Activated naive CD8-positive, alpha-beta T cell treated with anti-CD3 and anti-CD28 coated beads, Interleukin-2, amount 50 U/mL, for 24 hours (primary cell): ENCODE data around the gene SLC17A4.

Experiments used
- ATAC-seq: fragments of 150-1000 bp; cut with Tn5 transposase; one replicate; pipeline ENCODE4 v1.10.0; 2021
- DNase-seq: peaks from one replicate; pipeline ENCODE4 v3.0.0; 2021
- H3K27ac Mint-ChIP-seq: one replicate; pipeline ENCODE4 v1.8.0; 2021; ENCODE audit warnings: mild to moderate bottlenecking, mixed read lengths
- H3K27me3 Mint-ChIP-seq: one replicate; pipeline ENCODE4 v1.8.0; 2021; ENCODE audit warnings: mixed read lengths
- H3K36me3 Mint-ChIP-seq: one replicate; pipeline ENCODE4 v1.8.0; 2021; ENCODE audit warnings: low read depth, mixed read lengths
- H3K4me1 Mint-ChIP-seq: one replicate; pipeline ENCODE4 v1.8.0; 2021; ENCODE audit warnings: mixed read lengths
- H3K4me3 Mint-ChIP-seq: one replicate; pipeline ENCODE4 v1.8.0; 2021; ENCODE audit warnings: mild to moderate bottlenecking, moderate library complexity, mixed read lengths
- H3K9me3 Mint-ChIP-seq: one replicate; pipeline ENCODE4 v1.8.0; 2021; ENCODE audit warnings: mixed read lengths

SLC17A4 gene

GRCh38 chr6:25754535-25754934, at the start of gene SLC17A4:
TSS of gene SLC17A4 (plus strand) at chr6:25754742. CDS start at chr6:25761963, 7,221 bp downstream.
- no peak within 1 kb of the TSS for H3K27ac Mint-ChIP-seq
- no peak within 1 kb of the TSS for H3K4me3 Mint-ChIP-seq
- no peak for ATAC-seq
- no peaks in the 10 kb centered on the region for H3K4me1 Mint-ChIP-seq
- H3K36me3 Mint-ChIP-seq = no peaks in the 10 kb centered on the region
- peaks cover 5% of the 10 kb centered on the region for H3K27me3 Mint-ChIP-seq
- no peak for DNase-seq
- H3K9me3 Mint-ChIP-seq = no peaks in the 10 kb centered on the region

DNA sequence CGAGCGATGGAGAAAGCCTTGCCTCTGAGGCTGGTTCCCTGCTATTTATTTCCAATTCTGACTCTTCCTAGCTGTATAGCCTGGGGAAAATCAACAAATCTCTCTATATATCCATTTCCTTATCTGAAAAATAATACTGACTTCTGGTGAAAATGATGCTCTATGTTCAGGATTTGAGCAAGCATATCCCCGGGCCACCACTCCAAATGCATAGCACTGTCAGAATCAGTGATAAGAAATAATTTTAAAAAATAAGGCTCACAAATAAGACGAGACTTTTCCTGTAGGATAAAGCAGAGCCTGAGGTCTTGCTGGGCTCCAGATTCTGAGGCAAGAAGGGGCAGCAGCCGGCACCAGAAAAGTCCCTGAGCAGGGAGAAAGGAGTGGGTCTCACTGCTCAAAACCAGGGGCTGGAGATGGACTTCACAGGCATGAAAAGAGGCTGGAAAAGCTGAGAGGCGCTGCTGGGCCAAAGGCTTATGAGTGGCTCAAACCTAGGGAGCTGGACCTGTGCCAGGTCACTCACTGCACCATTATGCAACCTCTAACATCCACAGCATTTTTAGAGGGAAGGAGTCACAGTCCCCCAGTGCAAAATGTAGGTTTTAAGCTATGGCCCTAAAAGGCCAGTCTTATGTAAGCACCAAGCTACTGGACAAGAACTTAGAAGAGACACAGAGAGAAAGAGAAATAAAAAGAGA, 48.1 kb upstream of the SLC17A4 start:
- ATAC-seq (no peak), DNase-seq (no peak)
- H3K27me3 Mint-ChIP-seq = peaks cover 15% of the 10 kb centered on the region
- no peaks in the 10 kb centered on the region for H3K4me1 Mint-ChIP-seq
- no peaks in the 10 kb centered on the region for H3K9me3 Mint-ChIP-seq
- no peak overlapping the region for H3K27ac Mint-ChIP-seq
- no peak overlapping the region for H3K4me3 Mint-ChIP-seq
- H3K36me3 Mint-ChIP-seq = no peaks in the 10 kb centered on the region

DNA sequence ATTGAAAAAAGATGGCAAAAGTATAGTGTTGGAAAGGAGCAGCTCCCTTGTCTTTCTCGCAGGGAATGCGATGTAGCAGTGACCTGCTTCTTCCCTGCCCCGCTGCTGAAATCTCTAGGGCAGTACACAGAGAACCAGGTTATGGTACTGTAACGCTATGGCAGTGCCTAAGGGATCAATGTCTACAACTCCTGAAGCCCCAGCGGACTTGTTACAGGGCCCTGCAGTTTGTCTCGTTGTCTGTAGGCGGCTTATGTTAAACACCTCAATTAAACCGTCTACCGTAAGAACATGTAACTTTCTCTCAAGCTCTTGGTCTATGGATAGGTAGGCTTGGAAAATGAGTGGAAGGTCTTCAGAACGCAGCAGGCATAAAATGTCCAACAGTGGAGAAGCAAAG, 44.8 kb upstream of the SLC17A4 start:
- H3K4me1 Mint-ChIP-seq = no peaks in the 10 kb centered on the region
- H3K4me3 Mint-ChIP-seq = no peak overlapping the region
- DNase-seq = no peak
- ATAC-seq = no peak
- H3K9me3 Mint-ChIP-seq = no peaks in the 10 kb centered on the region
- no peaks in the 10 kb centered on the region for H3K36me3 Mint-ChIP-seq
- H3K27me3 Mint-ChIP-seq = peaks cover 11% of the 10 kb centered on the region
- H3K27ac Mint-ChIP-seq = no peak overlapping the region

- ATAC-seq = no peak
- no peaks in the 10 kb centered on the region for H3K36me3 Mint-ChIP-seq
- H3K4me1 Mint-ChIP-seq = no peaks in the 10 kb centered on the region
- no peak overlapping the region for H3K4me3 Mint-ChIP-seq
- no peaks in the 10 kb centered on the region for H3K9me3 Mint-ChIP-seq
- DNase-seq = no peak
- H3K27ac Mint-ChIP-seq = no peak overlapping the region
- peaks cover 11% of the 10 kb centered on the region for H3K27me3 Mint-ChIP-seq
These were observed 44.3 kb upstream of the SLC17A4 start for GRCh38 chr6:25710287-25710686.

DNA sequence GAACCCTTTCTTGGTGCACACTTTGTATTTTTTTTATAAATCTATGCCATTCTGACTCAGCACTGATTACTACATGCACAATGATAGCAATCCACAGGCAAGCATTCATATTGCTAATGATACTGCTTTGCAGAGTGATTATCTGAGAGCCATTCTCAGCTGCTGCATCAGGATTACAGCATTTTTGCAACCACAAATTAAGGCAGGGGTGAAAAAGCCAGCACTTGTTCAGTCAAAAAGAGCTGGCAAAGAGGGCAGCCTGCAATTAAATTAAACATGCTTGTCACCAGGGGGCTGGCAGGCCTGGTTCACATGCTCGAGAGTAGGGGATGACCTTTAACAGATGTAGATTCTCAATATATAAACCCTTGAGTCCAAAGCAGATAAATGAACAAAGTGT, 40.7 kb upstream of the SLC17A4 start:
- H3K4me3 Mint-ChIP-seq = no peak overlapping the region
- H3K27me3 Mint-ChIP-seq = peaks cover 2% of the 10 kb centered on the region
- H3K4me1 Mint-ChIP-seq = no peaks in the 10 kb centered on the region
- DNase-seq (no peak), ATAC-seq (no peak)
- H3K36me3 Mint-ChIP-seq = no peaks in the 10 kb centered on the region
- H3K27ac Mint-ChIP-seq = no peak overlapping the region
- no peaks in the 10 kb centered on the region for H3K9me3 Mint-ChIP-seq

GRCh38 chr6:25714765-25715164, 39.8 kb upstream of the SLC17A4 start:
- Mint-ChIP-seq H3K4me1 (no peaks in the 10 kb centered on the region), H3K9me3 (no peaks in the 10 kb centered on the region), H3K36me3 (no peaks in the 10 kb centered on the region), H3K27ac (no peak overlapping the region), H3K27me3 (peaks cover 2% of the 10 kb centered on the region), H3K4me3 (no peak overlapping the region)
- DNase-seq = no peak
- ATAC-seq = no peak

GRCh38 chr6:25715794-25716193, 38.7 kb upstream of the SLC17A4 start:
- no peak for DNase-seq
- Mint-ChIP-seq H3K9me3 (no peaks in the 10 kb centered on the region), H3K27ac (no peak overlapping the region), H3K27me3 (peaks cover 2% of the 10 kb centered on the region), H3K36me3 (no peaks in the 10 kb centered on the region), H3K4me1 (no peaks in the 10 kb centered on the region), H3K4me3 (no peak overlapping the region)
- ATAC-seq = no peak

DNA sequence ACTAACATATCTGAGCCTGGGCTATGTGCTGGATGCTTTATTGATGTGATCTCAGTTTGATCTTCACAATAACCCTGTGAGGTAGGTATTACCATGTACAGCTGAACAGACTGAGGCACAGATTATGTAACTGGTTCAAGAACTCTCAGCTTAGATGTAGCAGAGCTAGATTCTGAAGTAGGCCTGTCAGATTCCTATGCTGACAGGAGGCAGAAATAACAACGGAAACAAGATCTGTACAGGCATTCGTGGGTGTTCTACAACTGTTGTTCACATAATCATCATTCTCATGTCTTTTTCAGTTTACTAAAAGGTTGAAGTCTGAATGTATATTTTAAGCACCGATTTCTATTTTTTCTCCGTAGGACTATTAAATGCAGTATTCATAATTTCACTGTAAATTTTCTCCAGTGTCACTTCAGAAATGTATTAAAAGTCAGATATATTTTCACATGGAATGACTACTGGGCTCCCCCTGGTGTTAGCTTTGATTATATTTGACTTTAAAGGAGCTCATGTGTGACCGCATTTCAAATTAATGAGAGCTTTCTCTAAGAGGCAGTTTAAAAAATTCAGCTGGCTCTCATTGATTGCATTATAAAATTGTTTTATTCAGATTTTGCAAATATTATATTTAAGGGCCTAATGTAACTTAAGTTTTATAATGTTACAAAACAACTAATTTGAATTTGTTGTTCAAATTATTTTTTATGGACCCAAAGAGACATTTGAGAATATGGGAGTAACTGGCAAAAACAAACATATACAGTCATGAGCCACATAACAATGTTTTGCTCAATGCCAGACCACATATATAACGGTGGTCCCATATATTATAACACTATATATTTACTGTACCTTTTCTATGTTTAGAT, 36.4 kb upstream of the SLC17A4 start:
- Mint-ChIP-seq H3K36me3 (no peaks in the 10 kb centered on the region), H3K4me3 (no peak overlapping the region), H3K9me3 (no peaks in the 10 kb centered on the region), H3K27me3 (peaks cover 2% of the 10 kb centered on the region), H3K27ac (no peak overlapping the region), H3K4me1 (no peaks in the 10 kb centered on the region)
- DNase-seq (no peak), ATAC-seq (no peak)

DNA sequence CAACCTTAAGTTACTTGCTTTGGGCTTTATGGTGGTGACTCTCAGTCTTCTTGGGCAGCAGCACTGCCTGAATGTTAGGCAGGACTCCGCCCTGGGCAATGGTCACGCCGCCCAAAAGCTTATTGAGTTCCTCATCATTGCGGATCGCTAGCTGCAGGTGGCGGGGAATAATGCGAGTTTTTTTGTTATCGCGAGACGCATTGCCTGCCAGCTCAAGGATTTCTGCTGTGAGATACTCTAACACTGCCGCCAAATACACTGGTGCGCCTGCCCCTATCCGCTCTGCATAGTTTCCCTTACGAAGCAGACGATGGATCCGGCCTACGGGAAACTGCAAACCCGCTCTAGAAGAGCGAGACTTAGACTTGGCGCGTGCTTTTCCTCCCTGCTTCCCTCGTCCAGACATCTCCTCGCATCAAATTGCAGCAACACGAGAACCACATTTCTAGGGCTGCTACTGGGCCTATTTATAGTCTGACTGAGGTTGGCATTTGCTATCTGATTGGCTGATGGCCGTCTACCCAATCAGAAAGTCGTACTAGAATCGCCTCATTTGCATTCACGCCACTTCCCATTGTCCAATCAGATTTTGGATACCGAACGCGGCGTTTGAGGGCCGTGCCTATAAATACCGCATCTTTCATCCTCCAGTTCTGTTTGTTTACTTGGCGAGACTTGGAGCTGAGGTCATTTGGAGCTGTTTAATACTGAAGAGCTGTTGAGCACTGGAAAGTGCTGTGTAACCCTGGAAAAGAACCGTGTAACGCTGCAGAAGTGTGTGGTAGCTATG, 28.2 kb upstream of the SLC17A4 start:
- no peaks in the 10 kb centered on the region for H3K36me3 Mint-ChIP-seq
- H3K4me1 Mint-ChIP-seq = no peaks in the 10 kb centered on the region
- no peak overlapping the region for H3K27ac Mint-ChIP-seq
- DNase-seq = no peak
- ATAC-seq = no peak
- H3K27me3 Mint-ChIP-seq = peaks cover 17% of the 10 kb centered on the region
- no peaks in the 10 kb centered on the region for H3K9me3 Mint-ChIP-seq
- no peak overlapping the region for H3K4me3 Mint-ChIP-seq

- H3K9me3 Mint-ChIP-seq = no peaks in the 10 kb centered on the region
- H3K4me1 Mint-ChIP-seq = no peaks in the 10 kb centered on the region
- H3K4me3 Mint-ChIP-seq = no peak overlapping the region
- H3K27ac Mint-ChIP-seq = no peak overlapping the region
- peaks cover 18% of the 10 kb centered on the region for H3K27me3 Mint-ChIP-seq
- ATAC-seq (no peak), DNase-seq (no peak)
- no peaks in the 10 kb centered on the region for H3K36me3 Mint-ChIP-seq
These were observed 27.5 kb upstream of the SLC17A4 start for GRCh38 chr6:25727028-25727427.

- no peaks in the 10 kb centered on the region for H3K36me3 Mint-ChIP-seq
- H3K4me1 Mint-ChIP-seq = no peaks in the 10 kb centered on the region
- H3K27me3 Mint-ChIP-seq = peaks cover 23% of the 10 kb centered on the region
- no peak for ATAC-seq
- DNase-seq = no peak
- no peak overlapping the region for H3K27ac Mint-ChIP-seq
- H3K9me3 Mint-ChIP-seq = no peaks in the 10 kb centered on the region
- no peak overlapping the region for H3K4me3 Mint-ChIP-seq
These were observed 23.6 kb upstream of the SLC17A4 start for GRCh38 chr6:25730907-25731306.

DNA sequence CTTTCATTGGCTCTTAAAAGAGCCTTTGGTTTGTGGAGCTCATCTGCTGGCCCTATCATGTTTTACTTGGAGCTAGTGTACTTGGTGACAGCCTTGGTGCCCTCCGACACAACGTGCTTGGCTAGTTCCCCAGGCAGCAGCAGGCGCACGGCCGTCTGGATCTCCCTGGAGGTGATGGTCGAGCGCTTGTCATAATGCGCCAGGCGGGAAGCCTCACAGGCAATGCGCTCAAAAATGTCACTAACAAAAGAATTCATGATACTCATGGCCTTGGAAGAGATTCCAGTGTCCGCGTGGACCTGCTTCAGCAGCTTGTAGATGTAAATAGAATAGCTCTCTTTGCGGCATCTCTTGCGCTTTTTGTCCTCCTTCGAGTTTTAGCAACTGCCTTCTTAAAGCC, 22.8 kb upstream of the SLC17A4 start:
- no peaks in the 10 kb centered on the region for H3K4me1 Mint-ChIP-seq
- no peaks in the 10 kb centered on the region for H3K36me3 Mint-ChIP-seq
- peaks cover 29% of the 10 kb centered on the region for H3K27me3 Mint-ChIP-seq
- no peak overlapping the region for H3K27ac Mint-ChIP-seq
- DNase-seq (no peak), ATAC-seq (no peak)
- no peak overlapping the region for H3K4me3 Mint-ChIP-seq
- peaks cover 1% of the 10 kb centered on the region for H3K9me3 Mint-ChIP-seq

DNA sequence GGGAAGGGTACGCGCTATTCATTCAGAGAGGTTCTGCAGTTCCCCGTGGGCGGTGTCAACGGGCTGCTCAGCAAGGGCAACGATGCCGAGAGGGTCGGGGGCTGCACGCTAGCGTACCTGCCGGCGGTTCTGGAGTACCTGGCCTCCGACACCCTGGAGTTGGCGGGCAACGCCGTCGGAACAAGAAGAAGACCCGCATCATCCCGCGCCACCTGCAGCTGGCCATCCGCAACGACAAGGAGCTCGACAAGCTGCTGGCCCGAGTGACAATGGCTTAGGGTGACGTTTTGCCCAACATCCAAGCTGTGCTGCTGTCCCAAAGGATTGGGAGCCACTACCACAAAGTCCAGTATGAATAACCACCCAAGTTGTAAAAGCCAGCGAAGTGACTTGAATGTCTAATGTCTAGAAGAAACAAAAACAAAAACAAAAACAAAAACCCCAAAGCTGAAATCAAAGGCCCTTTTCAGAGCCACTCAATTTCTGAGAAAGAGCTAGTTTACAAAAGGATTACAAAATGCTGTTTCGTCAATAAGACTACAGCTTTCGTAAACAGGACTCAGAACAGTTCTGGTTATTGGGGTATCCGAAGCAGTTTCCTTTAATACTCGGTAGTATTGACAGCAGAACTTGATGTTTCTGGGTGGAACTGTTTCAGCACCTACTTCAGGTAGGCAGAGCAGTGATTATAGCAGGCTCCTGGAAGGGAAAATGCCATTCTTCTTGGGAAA, 21.9 kb upstream of the SLC17A4 start:
- peaks cover 34% of the 10 kb centered on the region for H3K27me3 Mint-ChIP-seq
- no peak overlapping the region for H3K4me3 Mint-ChIP-seq
- H3K9me3 Mint-ChIP-seq = peaks cover 10% of the 10 kb centered on the region
- no peaks in the 10 kb centered on the region for H3K36me3 Mint-ChIP-seq
- DNase-seq (no peak), ATAC-seq (no peak)
- H3K4me1 Mint-ChIP-seq = no peaks in the 10 kb centered on the region
- H3K27ac Mint-ChIP-seq = no peak overlapping the region

- Mint-ChIP-seq H3K4me1 (no peaks in the 10 kb centered on the region), H3K27ac (no peak overlapping the region), H3K27me3 (peaks cover 33% of the 10 kb centered on the region), H3K9me3 (peaks cover 10% of the 10 kb centered on the region), H3K4me3 (no peak overlapping the region), H3K36me3 (no peaks in the 10 kb centered on the region)
- no peak for ATAC-seq
- no peak for DNase-seq
These were observed 19.3 kb upstream of the SLC17A4 start for GRCh38 chr6:25735261-25735660.
